ENCODE data around the gene POTEF. TPM values are rescaled to one million over a fixed set of nuclear protein-coding genes. Genes with fewer than 3 reads are reported as not detected.
A peak's percentile ranks its signal among the peaks of the same experiment; 100 is the strongest.
"Not testable (repeated sequence)": the region's sequence is repeated elsewhere in the genome, so short reads cannot be mapped to it uniquely, and the experiment has no call there.

POTEF gene
- total RNA-seq, 1 donor from 2014 or later: 55.5 TPM

DNA sequence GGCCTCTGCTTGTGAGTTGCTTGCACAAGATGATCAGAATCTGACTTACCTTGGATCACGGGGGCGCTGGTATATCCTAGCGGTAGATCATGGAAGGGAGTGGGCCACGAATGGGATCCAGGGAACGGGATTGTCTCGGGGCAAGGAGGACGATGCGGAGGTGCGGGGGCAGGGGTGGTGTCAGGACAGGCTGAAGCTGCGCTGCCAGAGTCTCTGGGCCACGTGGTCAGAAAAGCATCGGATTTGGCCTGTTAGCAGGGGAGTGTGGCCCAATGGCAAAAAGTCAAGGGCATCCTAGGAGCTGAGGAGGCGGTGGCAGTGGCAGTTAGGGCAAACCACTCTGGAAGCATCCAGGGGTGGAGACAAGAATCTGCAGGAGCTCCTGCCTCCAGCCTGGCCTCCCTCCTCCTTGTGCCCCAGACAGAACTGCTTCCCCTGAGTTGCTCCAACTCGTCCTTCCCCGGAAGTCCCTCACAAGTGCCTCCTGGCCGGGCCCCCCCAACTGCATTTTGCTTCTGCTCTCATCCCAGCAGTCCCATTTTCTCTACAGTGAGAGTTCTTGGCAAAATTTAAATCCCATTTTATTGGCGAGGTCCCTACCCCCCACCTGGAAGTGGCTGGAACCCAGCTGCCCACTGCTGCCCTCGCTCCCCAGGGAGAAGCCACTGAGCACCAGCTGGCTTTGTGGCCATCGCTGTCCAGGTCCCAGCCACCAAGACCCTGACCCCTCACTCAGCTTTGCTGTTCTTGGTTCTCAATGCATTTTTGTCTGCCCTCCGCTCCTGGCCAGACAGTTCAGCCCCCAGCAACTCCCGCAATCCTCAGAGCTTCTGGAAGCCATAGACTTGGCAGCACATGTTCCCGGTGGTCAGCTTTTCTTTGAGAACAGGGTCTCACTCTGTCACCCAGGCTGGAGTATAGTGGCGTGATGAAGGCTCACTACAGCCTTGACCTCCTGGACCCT is 21.4 kb upstream of the POTEF start:
- TF ChIP-seq, protein P1, sequence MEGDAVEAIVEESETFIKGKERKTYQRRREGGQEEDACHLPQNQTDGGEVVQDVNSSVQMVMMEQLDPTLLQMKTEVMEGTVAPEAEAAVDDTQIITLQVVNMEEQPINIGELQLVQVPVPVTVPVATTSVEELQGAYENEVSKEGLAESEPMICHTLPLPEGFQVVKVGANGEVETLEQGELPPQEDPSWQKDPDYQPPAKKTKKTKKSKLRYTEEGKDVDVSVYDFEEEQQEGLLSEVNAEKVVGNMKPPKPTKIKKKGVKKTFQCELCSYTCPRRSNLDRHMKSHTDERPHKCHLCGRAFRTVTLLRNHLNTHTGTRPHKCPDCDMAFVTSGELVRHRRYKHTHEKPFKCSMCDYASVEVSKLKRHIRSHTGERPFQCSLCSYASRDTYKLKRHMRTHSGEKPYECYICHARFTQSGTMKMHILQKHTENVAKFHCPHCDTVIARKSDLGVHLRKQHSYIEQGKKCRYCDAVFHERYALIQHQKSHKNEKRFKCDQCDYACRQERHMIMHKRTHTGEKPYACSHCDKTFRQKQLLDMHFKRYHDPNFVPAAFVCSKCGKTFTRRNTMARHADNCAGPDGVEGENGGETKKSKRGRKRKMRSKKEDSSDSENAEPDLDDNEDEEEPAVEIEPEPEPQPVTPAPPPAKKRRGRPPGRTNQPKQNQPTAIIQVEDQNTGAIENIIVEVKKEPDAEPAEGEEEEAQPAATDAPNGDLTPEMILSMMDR (IDR thresholded peaks at IDR 0.05; ENCODE audit: unreplicated experiment): no peak
- Mint-ChIP-seq H3K9me3 (no peaks in the 10 kb centered on the region), H3K36me3 (peaks cover 6% of the 10 kb centered on the region), H3K4me1 (no peaks in the 10 kb centered on the region), H3K27me3 (ENCODE audit: low read depth) (no peaks in the 10 kb centered on the region), H3K27ac (no peak overlapping the region), H3K4me3 (no peak overlapping the region)
- peak in 1 of 2 experiments; percentile 10 for DNase-seq (ENCODE audit: low spot score in 2 of 2, unreplicated experiment in 2 of 2)

DNA sequence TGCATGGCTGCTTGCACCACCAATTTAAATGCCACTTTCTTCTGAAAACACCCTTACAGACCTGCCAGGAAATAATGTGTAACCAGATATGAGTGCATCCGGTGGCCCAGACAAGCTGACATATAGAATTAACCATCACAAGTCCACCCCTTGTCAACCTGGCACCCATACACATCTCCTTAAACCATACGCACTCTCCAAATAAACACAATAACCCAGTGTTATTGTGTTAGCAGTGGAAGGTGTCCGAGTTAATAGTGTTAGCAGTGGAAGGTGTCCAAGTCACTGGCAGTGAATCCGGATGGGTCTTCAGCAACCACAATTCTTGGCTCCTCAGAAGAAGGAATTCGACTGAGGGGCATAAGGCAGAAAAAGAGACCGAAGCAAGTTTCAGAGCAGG is 19.5 kb upstream of the POTEF start:
- H3K4me3 Mint-ChIP-seq, H3K4me1 Mint-ChIP-seq: not testable (repeated sequence)

DNA sequence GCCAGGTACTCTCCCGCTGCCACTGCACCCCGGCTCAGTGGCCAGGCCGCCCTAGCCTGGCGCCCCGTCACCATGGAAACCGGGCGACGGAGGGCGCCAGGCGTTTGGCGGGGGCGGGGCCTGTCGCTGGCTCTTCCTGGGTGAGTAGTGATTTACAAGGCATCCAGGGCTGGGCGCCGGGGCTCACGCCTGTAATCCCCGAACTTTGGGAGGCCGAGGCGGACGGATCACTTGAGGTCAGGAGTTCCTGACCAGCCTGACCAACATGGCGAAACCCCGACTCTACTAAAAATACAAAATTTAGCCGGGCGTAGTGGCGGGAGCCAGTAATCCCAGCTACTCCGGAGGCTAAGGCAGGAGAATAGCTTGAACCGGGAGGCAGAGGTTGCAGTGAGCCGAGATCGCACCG is 16.0 kb upstream of the POTEF start, which contains the start of gene CCDC74B:
Gene CCDC74B (minus strand): TSS at position 107 of the 409 bp plus-strand sequence. CDS start 116 bp downstream, outside the sequence.
- not testable (repeated sequence) for H3K36me3 Mint-ChIP-seq; H3K4me1 Mint-ChIP-seq; H3K27me3 Mint-ChIP-seq (ENCODE audit: low read depth); H3K9me3 Mint-ChIP-seq
- peak within 1 kb of the TSS; percentile 72 for H3K27ac Mint-ChIP-seq
- DNase-seq (ENCODE audit: low spot score in 2 of 2, unreplicated experiment in 2 of 2): peak in 1 of 2 experiments; percentile 67
- peak within 1 kb of the TSS; percentile 78 for H3K4me3 Mint-ChIP-seq

More for the DNA sequence above, 19.5 kb upstream of the POTEF start:
- H3K27ac Mint-ChIP-seq; H3K9me3 Mint-ChIP-seq; H3K27me3 Mint-ChIP-seq (ENCODE audit: low read depth); DNase-seq (ENCODE audit: low spot score in 2 of 2, unreplicated experiment in 2 of 2); H3K36me3 Mint-ChIP-seq: not testable (repeated sequence)

DNA sequence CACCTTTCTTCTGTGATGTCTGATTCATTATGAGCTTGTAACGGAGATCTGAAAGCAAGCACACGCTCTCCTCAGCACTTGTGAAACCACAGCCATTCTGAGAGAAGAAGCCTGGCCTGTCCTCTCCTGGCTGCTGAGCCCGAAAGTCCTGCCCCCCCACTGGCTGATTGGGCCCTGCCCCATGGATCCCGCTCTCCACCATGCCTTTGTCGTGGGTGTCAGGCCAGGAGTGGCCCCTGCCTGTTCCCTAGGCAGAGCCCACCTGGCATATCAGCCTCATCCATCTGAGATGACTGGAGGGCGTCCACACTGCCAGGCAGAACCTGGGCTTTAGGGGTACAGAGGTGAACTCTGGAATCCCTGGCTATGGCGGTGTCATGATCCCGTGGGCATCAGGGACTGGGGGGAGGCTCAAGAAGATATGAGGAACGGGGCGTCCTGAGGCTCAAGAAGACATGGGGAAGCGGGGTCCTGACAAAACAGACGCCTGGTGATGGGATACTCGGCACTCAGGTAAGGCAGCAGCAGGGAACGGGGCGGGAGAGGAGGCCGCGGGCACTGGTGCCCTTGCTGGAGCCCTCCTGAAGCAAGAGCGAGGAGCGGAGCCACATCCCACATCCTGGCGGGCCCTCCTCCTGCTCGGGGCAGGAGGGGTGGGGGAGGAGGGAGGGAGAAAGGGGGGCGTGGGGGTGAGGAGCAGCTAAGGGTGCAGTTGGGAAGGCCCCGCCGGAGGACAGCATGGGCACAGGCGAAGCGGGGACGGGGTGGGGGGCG is 14.4 kb upstream of the POTEF start:
- H3K4me3 Mint-ChIP-seq: peak overlapping the region; percentile 74
- DNase-seq (ENCODE audit: low spot score in 2 of 2, unreplicated experiment in 2 of 2): peak in 1 of 2 experiments; percentile 36
- H3K4me1 Mint-ChIP-seq; H3K9me3 Mint-ChIP-seq; H3K27me3 Mint-ChIP-seq (ENCODE audit: low read depth); H3K36me3 Mint-ChIP-seq: not testable (repeated sequence)
- peak overlapping the region; percentile 47 for H3K27ac Mint-ChIP-seq

DNA sequence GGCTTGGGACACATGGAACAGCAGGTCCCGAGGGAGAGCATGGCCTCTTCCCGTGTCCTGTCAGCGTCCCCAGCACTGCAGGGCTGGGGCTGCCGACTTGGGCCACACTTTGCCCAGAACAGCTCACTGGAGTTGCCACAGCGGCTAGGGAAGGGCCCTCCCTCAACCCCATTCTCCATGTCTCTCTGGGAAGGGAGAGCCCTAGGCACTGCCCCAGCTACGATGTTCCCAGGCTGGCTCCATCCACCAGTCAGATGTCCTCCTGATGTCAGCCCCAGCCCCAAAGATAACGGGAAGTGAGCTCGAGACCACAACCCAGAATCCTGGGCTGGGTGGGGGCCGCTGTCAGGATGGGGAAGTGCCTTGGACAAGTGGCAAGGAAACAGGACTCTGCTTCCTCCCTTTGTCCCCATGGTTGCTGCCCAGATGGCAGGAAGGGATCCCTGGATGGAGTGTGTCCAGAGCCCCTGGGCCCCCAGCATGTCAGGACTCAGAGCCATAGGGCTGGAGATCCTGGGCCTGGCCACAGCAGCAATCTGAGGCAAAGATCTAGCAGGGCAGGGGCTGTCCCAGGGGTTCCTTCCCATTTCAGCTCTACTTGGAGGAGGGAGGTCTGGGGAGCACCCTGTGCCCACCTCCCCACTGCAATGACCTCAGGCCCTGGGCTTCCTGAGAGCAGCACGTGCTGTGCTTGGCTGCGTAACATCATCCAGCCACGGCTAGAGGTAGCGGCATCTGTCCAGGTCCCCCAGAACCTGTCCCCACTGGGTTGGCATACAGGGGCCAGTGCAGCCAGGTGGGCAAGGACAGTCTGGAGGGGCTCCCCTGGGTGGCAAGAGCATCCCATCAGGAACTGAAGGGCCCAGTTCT is 13.6 kb upstream of the POTEF start:
- not testable (repeated sequence) for H3K27me3 Mint-ChIP-seq (ENCODE audit: low read depth); H3K36me3 Mint-ChIP-seq; H3K27ac Mint-ChIP-seq; H3K9me3 Mint-ChIP-seq; H3K4me1 Mint-ChIP-seq
- peak overlapping the region; percentile 61 for H3K4me3 Mint-ChIP-seq
- DNase-seq (ENCODE audit: low spot score in 2 of 2, unreplicated experiment in 2 of 2): peak in 1 of 2 experiments; percentile 22

DNA sequence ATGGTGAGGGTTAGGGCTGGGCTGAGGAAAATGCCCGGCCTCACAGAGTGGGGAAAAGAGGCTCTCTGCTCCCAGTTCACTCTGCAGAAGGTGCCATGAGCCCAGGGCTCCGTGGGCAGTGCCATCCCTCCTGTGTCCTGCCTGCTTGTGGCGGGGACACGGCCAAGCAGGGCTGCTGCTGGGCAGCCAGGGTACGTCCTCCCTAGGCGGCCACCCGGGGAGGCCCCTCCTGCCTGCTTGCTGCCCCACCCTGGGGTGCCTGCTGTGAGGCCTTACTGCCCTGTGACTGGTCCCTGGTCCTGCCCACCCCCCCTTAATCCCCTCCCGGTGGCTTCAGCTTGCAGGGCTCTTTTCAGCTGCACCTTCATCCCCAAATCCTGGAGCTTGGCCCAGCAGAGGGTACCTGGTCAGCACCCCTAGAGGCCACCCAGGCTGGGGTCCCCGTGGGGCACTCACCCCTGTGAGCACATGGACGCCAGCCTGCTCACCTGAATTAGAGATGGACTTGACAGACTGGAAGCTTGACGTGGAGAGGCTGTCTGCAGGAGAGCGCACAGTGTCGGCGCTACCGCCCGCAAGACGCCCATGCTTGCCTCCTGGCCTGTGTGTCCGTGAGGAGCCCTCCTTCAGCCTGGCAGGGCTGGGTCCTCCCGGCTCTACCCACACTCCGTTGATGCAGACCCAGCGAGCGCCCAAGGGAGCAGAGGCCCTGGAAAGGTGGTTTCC is 12.8 kb upstream of the POTEF start:
- H3K27ac Mint-ChIP-seq; H3K36me3 Mint-ChIP-seq; H3K9me3 Mint-ChIP-seq; H3K27me3 Mint-ChIP-seq (ENCODE audit: low read depth); H3K4me3 Mint-ChIP-seq; H3K4me1 Mint-ChIP-seq: not testable (repeated sequence)
- DNase-seq (ENCODE audit: low spot score in 2 of 2, unreplicated experiment in 2 of 2): peak in 1 of 2 experiments; percentile 32

DNA sequence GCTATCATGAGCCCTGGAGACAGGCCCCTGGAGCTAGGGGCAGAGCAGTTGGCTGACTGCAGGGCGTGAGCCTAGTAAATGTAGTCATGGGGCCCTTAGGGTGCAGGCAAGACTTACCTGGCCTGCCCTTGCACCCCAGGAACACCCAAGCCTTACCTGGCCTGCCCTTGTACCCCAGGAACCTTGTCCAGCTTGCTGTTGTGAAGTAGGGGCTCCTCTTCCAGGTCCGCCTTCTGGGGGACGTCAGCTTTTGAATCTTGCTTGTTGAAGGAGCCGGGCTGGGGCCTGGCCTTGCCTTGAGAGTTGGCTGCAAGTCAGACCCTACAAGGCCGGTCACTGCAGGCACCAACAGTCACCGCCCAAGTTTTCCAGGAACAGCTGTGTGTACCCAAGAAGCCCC is 12.0 kb upstream of the POTEF start:
- H3K27ac Mint-ChIP-seq; H3K4me3 Mint-ChIP-seq; DNase-seq (ENCODE audit: low spot score in 2 of 2, unreplicated experiment in 2 of 2); H3K9me3 Mint-ChIP-seq; H3K36me3 Mint-ChIP-seq; H3K27me3 Mint-ChIP-seq (ENCODE audit: low read depth); H3K4me1 Mint-ChIP-seq: not testable (repeated sequence)

DNA sequence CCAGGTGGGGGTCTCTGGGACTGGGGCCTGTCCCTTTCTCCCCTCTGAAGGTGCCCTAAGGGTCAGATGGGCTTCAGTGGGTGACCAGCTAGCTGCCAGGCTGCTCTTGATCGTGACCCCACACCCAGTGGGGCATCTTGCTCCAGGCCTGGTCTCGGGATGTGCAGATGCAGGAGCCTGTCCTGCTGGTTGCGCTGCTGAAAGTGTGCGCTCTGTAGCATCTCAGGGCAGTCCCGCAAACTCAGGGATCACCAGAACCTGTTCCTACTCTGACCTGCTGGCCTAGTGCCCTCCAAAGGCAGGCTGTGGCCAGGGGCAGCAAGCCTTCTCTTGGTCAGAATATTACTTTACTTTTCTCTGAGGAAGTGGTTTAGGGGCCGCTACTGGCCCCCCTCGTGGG is 11.5 kb upstream of the POTEF start:
- H3K4me1 Mint-ChIP-seq; H3K9me3 Mint-ChIP-seq; H3K36me3 Mint-ChIP-seq; H3K27ac Mint-ChIP-seq; H3K27me3 Mint-ChIP-seq (ENCODE audit: low read depth); DNase-seq (ENCODE audit: low spot score in 2 of 2, unreplicated experiment in 2 of 2); H3K4me3 Mint-ChIP-seq: not testable (repeated sequence)

DNA sequence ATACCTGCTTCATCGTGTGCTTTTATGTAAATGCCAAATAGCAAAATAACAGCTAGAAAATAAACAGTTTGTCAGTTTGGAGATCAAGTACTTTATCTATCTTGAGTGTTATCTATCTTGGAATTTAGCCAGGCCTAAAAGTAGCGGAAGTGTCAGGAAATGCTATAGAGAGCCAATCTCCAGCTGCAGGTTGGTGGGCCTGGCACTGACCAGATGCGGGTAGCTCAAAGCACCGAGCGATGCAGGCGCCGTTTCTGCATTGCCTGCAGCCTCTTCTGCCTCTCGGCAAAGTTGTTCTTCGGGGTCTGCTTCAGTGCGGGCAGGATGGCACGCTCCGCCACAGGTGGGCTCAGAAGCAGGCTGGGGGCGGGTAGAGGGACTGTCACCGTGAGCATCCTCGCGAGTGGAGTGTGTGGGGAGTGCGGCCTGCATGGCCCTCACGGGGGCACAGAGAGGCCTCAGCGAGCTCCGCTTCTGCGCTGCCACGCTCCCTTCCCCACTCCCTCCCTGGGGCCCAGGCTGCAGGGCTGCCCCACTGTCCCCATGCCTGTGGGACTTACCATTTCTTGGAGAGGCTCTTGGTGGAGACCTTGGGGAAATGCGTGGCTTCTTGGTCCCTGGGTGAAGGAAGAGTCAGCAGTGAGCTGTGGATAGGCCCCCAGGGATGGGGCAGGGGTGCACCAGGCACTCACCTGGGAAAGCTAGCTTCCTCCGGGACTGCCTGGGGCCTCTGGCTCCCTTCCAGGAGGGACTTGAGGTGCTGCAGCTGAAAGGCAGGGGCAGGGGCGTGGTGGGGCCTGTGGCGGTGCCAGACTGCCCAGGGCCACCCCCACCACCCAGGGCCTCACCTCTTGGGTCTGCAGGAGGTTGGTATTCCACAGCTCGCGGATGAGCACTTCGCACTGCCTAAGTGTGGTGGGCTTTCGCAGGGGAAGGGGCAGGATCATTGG is 10.6 kb upstream of the POTEF start:
- DNase-seq (ENCODE audit: low spot score in 2 of 2, unreplicated experiment in 2 of 2): peak in 1 of 2 experiments; percentile 32
- H3K36me3 Mint-ChIP-seq; H3K27me3 Mint-ChIP-seq (ENCODE audit: low read depth); H3K4me1 Mint-ChIP-seq; H3K27ac Mint-ChIP-seq; H3K9me3 Mint-ChIP-seq; H3K4me3 Mint-ChIP-seq: not testable (repeated sequence)

DNA sequence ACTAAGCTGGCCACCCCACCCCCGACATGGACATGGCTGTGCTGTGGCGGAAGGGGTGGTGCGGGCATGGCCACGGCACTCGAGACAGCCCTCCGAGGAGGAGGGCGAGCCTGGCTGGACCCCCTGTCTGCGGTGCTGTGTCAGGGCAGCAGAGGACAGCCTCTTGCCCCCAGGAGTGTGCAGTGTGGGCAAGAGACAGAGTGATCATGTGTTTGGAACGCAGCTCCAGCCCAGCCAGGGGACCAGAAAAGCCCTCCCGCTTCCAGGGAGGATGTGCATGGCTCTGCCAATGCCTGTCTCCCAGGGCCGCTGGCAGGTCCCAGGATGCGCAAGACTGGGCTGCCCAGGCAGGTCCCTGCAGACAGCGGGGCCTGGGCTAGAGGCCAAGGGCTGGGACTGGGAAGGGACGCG is 9.8 kb upstream of the POTEF start:
- H3K9me3 Mint-ChIP-seq; H3K27me3 Mint-ChIP-seq (ENCODE audit: low read depth); H3K4me1 Mint-ChIP-seq; H3K36me3 Mint-ChIP-seq; H3K4me3 Mint-ChIP-seq; H3K27ac Mint-ChIP-seq: not testable (repeated sequence)
- DNase-seq (ENCODE audit: low spot score in 2 of 2, unreplicated experiment in 2 of 2): peak in 1 of 2 experiments; percentile 28

DNA sequence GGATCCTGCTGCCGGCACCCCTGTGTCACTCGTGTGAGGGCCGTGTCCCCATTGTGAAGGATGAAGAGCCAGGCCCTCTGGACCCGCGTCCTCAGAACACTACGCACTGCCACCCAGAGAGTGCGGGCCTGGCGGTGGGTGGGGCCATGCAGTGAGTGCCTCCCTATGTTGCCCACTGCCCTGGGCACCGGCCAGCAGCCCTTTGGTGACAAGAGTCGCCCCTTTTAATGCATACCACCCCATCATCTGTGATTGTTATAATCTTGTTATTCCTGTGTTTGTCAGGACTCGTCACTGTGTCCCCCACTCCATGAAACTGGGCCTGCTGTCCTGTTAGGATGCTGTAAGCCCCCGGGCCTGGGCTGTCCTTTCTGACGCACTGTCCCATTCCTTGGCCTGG is 9.3 kb upstream of the POTEF start:
- not testable (repeated sequence) for H3K27me3 Mint-ChIP-seq (ENCODE audit: low read depth); H3K4me1 Mint-ChIP-seq; H3K4me3 Mint-ChIP-seq; H3K36me3 Mint-ChIP-seq; H3K27ac Mint-ChIP-seq; H3K9me3 Mint-ChIP-seq
- peak in 1 of 2 experiments; percentile 31 for DNase-seq (ENCODE audit: low spot score in 2 of 2, unreplicated experiment in 2 of 2)

Data from mesothelial cell of epicardium (in vitro differentiated cells).